ENCODE results near the gene MOAP1.

DNA sequence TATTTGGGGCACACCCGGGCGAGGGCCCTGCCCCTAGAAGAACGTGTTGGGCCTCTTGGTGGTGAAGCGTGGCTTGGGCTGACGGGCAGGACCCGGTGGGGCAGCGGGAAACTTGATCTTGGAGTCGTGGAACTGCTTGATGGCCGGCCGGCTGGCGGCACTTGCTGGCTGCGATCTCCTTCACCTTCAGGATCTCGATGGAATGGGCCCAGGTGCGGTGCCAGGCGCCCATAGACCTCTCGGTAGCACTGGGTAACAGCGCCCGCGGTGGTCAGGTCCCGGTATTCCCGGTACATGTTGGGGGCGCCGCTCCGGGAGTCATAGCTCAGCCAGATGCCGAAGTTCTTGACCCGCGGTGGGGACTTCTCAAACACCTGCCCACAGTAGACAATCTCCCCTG lies 38.9 kb upstream of the MOAP1 start:
- TF ChIP-seq RFX5 (IDR thresholded peaks at IDR 0.05; ENCODE audit: low read length) (no peak), FOXJ3 (CRISPR knock-in tag; IDR thresholded peaks at IDR 0.05) (no peak), POLR2AphosphoS5 (IDR thresholded peaks at IDR 0.05; ENCODE audit: low read depth, low read length) (no peak), EZH2phosphoT487 (IDR thresholded peaks at IDR 0.05; ENCODE audit: borderline replicate concordance, low read depth) (no peak)
- TF ChIP-seq, protein P1, sequence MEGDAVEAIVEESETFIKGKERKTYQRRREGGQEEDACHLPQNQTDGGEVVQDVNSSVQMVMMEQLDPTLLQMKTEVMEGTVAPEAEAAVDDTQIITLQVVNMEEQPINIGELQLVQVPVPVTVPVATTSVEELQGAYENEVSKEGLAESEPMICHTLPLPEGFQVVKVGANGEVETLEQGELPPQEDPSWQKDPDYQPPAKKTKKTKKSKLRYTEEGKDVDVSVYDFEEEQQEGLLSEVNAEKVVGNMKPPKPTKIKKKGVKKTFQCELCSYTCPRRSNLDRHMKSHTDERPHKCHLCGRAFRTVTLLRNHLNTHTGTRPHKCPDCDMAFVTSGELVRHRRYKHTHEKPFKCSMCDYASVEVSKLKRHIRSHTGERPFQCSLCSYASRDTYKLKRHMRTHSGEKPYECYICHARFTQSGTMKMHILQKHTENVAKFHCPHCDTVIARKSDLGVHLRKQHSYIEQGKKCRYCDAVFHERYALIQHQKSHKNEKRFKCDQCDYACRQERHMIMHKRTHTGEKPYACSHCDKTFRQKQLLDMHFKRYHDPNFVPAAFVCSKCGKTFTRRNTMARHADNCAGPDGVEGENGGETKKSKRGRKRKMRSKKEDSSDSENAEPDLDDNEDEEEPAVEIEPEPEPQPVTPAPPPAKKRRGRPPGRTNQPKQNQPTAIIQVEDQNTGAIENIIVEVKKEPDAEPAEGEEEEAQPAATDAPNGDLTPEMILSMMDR (IDR thresholded peaks at IDR 0.05): no peak
- TF ChIP-seq, protein P2, sequence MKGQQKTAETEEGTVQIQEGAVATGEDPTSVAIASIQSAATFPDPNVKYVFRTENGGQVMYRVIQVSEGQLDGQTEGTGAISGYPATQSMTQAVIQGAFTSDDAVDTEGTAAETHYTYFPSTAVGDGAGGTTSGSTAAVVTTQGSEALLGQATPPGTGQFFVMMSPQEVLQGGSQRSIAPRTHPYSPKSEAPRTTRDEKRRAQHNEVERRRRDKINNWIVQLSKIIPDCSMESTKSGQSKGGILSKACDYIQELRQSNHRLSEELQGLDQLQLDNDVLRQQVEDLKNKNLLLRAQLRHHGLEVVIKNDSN (IDR thresholded peaks at IDR 0.05; ENCODE audit: borderline replicate concordance, low read depth): no peak
- TF ChIP-seq, protein P3, sequence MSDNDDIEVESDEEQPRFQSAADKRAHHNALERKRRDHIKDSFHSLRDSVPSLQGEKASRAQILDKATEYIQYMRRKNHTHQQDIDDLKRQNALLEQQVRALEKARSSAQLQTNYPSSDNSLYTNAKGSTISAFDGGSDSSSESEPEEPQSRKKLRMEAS (IDR thresholded peaks at IDR 0.05; ENCODE audit: low read depth): no peak

Measured in SK-N-SH (cell line).